ENCODE data around the gene DDX27. TPM values are rescaled to one million over a fixed set of nuclear protein-coding genes. Genes with fewer than 3 reads are reported as not detected.

DDX27 gene
- total RNA-seq, 1 experiment from 2014 or later, result 54.8 TPM

GRCh38 chr20:49219091-49219923 is at the start of gene DDX27 (continued):
- TF ChIP-seq, protein P1, sequence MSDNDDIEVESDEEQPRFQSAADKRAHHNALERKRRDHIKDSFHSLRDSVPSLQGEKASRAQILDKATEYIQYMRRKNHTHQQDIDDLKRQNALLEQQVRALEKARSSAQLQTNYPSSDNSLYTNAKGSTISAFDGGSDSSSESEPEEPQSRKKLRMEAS (CRISPR knock-in tag; IDR thresholded peaks at IDR 0.05), result peak; percentile 64
- TF ChIP-seq PREB (CRISPR knock-in tag; IDR thresholded peaks at IDR 0.05; ENCODE audit: borderline replicate concordance) (no peak), FOXP4 (CRISPR knock-in tag; IDR thresholded peaks at IDR 0.05) (peak; percentile 57; the same call in 1 of the 2 replicates), ERG (CRISPR knock-in tag; IDR thresholded peaks at IDR 0.05) (no peak), ETV6 (CRISPR knock-in tag; IDR thresholded peaks at IDR 0.05) (peak; percentile 90), ZNF532 (CRISPR knock-in tag; IDR thresholded peaks at IDR 0.05; ENCODE audit: borderline replicate concordance) (no peak), SP1 (CRISPR knock-in tag; conservative IDR thresholded peaks at IDR 0.05) (peak; percentile 76), MLX (CRISPR knock-in tag; IDR thresholded peaks at IDR 0.05) (no peak), IRF1 (CRISPR knock-in tag; IDR thresholded peaks at IDR 0.05) (no peak; the same call in 1 of the 2 replicates), ZNF317 (CRISPR knock-in tag; IDR thresholded peaks at IDR 0.05; ENCODE audit: borderline replicate concordance, low read depth) (no peak), RELA (CRISPR knock-in tag; IDR thresholded peaks at IDR 0.05; ENCODE audit: borderline replicate concordance) (no peak), NFE2L1 (CRISPR knock-in tag; IDR thresholded peaks at IDR 0.05) (peak; percentile 77)
- TF ChIP-seq, protein P2, sequence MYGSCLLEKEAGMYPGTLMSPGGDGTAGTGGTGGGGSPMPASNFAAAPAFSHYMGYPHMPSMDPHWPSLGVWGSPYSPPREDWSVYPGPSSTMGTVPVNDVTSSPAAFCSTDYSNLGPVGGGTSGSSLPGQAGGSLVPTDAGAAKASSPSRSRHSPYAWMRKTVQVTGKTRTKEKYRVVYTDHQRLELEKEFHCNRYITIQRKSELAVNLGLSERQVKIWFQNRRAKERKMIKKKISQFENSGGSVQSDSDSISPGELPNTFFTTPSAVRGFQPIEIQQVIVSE (CRISPR knock-in tag; IDR thresholded peaks at IDR 0.05; ENCODE audit: borderline replicate concordance), result no peak
- TF ChIP-seq, protein P3, sequence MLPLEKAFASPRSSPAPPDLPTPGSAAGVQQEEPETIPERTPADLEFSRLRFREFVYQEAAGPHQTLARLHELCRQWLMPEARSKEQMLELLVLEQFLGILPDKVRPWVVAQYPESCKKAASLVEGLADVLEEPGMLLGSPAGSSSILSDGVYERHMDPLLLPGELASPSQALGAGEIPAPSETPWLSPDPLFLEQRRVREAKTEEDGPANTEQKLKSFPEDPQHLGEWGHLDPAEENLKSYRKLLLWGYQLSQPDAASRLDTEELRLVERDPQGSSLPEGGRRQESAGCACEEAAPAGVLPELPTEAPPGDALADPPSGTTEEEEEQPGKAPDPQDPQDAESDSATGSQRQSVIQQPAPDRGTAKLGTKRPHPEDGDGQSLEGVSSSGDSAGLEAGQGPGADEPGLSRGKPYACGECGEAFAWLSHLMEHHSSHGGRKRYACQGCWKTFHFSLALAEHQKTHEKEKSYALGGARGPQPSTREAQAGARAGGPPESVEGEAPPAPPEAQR (CRISPR knock-in tag; IDR thresholded peaks at IDR 0.05), result no peak
- TF ChIP-seq, protein P4, sequence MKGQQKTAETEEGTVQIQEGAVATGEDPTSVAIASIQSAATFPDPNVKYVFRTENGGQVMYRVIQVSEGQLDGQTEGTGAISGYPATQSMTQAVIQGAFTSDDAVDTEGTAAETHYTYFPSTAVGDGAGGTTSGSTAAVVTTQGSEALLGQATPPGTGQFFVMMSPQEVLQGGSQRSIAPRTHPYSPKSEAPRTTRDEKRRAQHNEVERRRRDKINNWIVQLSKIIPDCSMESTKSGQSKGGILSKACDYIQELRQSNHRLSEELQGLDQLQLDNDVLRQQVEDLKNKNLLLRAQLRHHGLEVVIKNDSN (CRISPR knock-in tag; IDR thresholded peaks at IDR 0.05), result no peak
